Limb (tissue), 2 donors: ENCODE results near the gene AKT1.

ENCODE experiments used
- DNase-seq, 2 donors: peaks; one replicate each; pipeline ENCODE4 v3.0.0-alpha.2; 2016; ENCODE audit errors: extremely low spot score in 2 of 2

Gene AKT1

GRCh38 chr14:104724407-104724980, 71.1 kb downstream of the AKT1 start:
- DNase-seq, result peak in 1 of 2 donors; percentile 63

- peak in 1 of 2 donors; percentile 76 for DNase-seq
These were observed 71.7 kb downstream of the AKT1 start, which contains the start of gene ADSS1 for GRCh38 chr14:104723651-104724406. TSS of gene ADSS1 (plus strand) at chr14:104724229. CDS start at chr14:104724271, 42 bp downstream.

- no peak for DNase-seq
These were observed 72.5 kb downstream of the AKT1 start for GRCh38 chr14:104722938-104723650.

- DNase-seq, result no peak
These were observed 73.8 kb downstream of the AKT1 start for GRCh38 chr14:104721505-104722431.
